HG02938 (cell line): Measurements from ENCODE around the gene ATF7IP2.
"Not testable (repeated sequence)": the region's sequence is repeated elsewhere in the genome, so short reads cannot be mapped to it uniquely, and the experiment has no call there.

Experiments
- ATAC-seq: cut with Tn5 transposase; IDR thresholded peaks from one replicate; pipeline ENCODE4 v1.9.1; 2021; ENCODE audit warnings: mild to moderate bottlenecking, moderate library complexity; ENCODE audit not compliant: unreplicated experiment

ATF7IP2 gene

DNA sequence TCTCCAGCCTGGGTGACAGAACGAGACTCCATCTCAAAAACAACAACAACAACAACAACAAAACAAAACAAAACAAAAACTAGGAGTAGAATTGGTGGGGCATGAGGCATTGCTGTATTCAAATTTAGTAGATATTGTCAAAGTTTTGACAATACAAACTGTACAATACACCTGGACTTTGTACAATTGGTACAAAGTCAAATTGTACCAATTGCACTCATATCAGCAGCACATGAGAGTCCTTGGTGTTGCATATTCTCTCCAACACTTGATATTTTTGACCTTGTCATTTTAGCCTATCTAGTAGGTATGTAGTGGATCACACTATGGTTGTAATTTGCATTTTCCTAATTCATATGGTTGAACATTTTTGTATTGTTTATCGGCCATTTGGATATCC lies 14.3 kb upstream of the ATF7IP2 start:
- ATAC-seq: no peak

DNA sequence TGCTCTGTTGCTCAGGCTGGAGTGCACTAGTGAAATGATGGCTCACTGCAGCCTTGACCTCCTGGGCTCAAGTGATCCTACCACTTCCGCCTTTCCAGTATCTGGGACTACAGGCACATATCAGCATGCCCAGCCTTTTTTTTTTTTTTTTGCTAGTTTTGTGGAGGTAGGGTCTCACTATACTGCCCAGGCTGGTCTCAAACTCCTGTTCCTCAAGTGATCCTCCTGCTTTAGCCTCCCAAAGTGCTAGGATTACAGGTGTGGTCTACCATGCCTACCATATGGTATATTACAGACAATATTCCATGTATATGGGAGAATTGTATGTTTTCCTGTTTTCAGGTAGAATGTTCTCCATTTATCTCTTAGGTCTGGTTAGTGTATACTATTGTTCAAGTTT lies 12.3 kb upstream of the ATF7IP2 start:
- ATAC-seq: no peak

DNA sequence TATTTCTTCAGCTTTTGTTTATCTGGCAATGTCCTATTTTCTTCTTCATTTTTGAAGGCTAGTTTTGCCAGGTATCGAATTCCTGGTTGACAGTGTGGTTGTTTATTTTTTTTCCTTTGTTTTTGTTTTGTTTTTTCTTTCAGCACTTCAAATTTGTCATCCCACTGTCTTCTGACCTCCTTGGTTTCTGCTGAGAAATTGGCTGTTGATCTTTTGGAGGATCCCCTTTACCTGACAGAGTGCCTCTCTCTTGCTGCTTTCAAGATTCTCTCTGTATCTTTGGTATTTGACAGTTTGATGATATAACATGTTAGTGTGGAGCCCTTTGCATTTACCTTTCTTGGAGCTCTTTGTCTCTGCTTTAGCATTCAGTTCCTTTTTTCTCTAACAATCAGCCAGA lies 9.6 kb upstream of the ATF7IP2 start:
- no peak for ATAC-seq

DNA sequence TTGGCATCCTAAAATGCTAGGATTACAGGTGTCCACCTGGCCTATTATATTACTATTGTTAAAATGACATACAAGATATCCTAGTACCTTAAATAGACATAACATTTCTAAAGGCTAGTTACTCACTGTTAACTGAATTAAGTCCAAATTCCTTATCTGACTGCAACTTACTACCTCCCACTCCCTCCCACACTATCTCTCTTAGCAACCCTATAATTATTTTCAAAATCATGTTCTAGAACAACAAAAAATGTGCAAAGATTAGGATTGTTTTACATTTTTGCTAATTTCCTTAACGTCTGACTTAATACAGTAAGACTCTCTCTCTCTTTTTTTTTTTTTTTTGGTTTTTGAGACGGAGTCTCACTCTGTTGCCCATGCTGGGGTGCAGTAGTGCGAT lies 2.2 kb upstream of the ATF7IP2 start:
- ATAC-seq: no peak

DNA sequence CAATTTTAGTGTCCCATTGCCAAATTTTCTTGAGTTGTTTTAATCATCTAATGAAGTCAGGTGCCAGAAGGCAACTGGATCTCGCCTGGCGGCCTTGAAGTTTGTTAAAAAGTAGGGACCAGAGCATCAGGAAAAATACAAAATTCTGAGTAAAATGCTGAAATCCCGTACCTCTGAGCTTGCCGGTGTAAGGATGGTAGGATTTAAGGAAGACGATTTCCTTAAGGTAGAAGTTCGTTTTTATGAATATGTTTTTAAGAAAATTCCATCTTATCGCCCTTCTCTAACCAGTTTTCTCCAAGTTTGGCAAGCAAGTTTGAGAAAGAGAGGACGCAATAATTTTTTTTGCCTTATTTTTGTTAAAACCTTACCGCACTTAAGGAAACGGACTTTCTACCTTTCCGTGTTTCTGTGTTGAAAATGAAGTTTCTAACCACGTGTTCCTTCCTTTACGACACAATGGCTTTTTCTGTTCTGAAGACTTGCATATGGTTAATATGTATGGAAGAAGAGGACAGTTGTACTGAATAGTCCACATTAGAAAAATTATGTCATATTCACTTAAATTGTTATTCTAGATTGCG lies 748 bp downstream of the ATF7IP2 start:
- ATAC-seq: no peak

DNA sequence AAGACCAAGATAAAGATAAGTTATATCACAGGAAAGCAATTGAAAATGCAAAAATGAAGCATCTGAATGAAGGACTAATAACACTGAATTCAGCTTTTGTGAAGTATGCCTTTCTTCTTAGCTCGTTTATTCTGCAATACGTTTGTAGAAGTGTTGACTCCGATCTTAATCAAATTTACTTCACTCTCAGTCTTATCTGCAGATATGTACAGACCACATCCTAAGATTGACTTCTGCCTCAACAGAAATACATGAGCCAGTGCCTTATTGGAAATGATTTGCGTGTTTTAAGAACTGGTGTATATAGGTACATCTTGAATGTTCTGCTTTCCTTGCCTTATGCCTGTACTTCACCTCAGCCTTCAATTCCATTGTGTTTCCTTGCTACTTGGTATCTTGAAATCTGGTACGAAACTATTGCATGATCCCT lies 1.3 kb downstream of the ATF7IP2 start:
- ATAC-seq: no peak

DNA sequence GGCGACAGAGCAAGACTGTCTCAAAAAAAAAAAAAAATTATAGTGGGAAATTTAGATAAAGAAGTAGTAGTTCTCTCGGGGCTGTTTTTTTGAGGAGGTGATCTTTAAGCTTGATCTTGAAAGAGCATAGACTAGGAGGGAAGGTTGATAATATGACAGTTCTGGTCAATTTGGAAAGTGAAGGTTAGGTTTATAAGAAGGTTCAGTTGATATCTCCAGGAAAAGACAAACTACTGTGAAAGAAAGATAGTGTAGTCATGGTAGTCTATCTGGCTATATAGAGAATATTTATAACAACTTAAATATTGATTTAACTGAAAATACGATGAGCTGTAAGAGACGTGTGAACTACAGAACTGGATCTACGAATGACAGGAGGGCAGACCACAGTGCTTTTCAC lies 3.1 kb downstream of the ATF7IP2 start:
- ATAC-seq: no peak

DNA sequence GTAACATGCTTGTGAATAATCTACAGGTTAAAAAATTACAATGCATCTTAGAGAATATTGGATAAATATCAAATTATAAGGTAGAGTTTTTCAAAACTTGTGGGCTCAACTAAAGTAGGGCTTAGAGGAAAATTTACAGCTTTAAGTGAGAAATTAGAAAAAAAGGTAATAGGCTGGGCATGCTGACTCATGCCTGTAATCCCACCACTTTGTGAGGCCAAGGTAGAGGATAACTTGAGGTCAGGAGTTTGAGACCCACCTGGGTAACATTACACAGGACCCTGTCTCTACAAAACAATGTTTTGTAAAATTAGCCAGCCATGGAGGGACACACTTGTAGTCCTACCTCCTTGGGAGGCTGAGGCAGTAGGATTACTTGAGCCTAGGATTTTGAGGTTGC lies 4.5 kb downstream of the ATF7IP2 start:
- ATAC-seq: no peak

DNA sequence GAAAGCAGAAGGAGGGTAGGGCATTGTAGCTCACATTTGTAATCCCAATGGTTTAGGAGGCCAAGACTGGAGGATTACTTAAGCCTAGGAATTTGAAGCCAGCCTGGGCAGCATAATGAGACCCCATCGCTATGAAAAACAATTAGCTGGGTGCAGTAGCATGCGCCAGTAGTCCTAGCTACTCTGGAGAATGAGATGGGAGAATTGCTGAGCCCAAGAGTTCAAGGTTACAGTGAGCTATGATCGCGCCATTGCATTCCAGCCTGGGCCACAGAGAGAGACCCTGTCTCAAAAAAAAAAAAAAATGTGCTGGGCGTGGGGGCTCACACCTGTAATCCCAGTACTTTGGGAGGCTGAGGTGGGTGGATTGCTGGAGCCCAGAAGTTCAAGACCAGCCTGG lies 5.0 kb downstream of the ATF7IP2 start:
- no peak for ATAC-seq

DNA sequence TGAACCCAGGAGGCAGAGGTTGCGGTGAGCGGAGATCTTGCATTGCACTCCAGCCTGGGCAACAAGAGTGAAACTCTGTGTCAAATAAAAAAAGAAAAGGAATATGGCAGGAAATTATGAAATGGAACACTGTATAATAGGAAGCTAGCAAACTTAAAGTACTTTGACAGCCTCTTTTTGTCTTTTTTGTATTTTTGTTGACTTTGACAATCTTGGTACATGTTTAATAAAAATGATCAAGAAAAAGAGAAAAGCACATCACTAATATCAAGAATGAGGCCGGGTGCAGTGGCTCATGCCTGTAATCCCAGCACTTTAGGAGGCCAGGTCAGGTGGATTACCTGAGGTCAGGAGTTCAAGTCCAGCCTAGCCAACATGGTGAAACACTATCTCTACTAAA lies 5.5 kb downstream of the ATF7IP2 start:
- ATAC-seq: no peak

DNA sequence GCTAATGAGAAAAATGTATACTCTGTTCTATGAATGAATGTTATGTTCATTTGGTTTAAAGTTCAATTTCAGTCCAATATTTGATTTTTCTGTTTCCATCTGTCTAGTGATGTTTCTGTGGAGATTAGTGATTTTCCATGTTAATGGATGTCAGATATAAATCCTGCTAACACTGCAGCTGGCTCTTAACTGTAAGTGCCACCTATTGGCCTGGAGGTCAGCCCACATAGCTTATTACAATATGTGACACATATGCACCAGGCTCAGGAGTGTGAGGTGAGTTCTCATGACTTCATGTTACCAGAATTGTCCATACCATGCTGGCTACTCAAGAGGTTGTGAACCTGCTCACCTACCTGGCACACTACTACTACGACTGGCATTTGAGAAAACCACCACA lies 17.1 kb downstream of the ATF7IP2 start:
- ATAC-seq: no peak

DNA sequence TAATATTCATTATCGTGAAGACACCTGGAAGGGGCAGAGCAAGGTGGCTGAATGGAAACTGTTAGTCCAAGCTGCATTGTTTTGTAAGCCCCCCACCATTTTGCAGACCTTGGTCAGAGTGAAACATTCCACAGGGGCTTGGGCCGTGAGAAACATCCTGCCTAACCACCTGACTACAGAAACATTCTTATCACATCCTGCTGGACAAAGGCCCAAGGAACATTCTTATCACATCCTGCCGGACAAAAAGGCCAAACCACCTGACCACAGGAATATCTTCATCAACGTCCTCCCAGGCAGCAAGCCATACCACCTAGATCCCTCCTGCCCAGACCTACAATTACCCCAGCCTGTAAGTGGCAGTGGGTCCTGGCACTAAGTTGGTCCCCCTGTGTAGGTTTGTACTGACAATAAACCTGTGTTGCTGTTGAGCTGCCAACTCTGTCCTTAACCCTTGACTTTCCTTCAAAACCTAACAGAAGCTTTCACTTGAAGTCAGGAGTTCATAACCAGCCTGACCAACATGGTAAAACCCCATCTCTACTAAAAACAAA lies 19.6 kb downstream of the ATF7IP2 start:
- no peak for ATAC-seq

DNA sequence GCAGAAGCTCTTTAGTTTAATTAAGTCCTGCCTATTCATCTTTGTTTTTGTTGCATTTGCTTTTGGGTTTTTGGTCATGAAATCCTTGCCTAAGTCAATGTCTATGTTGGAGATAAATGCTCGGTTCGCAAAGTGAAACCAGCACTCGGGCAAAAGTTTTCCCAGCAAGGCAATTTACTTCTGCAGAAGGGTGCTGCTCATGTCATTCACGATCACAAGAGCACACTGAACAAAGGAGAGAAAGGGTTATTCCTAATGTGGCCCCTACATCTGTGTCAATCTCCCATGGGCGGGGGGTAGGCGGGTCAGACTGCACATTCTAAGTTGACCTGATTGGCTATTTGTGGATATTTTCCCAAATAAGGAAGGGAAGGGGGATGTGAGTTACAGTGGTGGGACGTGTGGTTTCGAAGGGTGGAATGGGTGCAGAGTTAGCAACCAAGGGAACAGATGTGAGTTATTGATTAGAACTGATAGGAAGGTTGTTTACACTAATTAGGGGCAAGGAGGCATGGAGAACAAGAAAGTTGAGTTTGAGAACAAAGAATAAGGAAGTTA lies 23.0 kb downstream of the ATF7IP2 start:
- no peak for ATAC-seq

DNA sequence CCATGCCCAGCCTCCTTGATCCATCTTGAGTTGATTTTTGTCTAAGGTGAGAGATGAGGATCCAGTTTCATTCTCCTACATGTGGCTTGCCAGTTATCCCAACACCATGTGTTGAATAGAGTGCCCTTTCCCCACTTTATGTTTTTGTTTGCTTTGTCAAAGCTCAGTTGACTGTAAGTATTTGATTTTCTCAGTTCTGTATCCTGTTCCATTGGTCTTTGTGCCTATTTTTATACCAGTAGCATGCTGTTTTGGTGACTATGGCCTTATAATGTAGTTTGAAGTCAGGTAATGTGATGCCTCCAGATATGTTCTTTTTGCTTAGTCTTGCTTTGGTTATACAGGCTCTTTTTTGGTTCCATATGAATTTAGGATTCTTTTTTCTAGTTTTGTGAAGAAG lies 23.9 kb downstream of the ATF7IP2 start:
- not testable (repeated sequence) for ATAC-seq

DNA sequence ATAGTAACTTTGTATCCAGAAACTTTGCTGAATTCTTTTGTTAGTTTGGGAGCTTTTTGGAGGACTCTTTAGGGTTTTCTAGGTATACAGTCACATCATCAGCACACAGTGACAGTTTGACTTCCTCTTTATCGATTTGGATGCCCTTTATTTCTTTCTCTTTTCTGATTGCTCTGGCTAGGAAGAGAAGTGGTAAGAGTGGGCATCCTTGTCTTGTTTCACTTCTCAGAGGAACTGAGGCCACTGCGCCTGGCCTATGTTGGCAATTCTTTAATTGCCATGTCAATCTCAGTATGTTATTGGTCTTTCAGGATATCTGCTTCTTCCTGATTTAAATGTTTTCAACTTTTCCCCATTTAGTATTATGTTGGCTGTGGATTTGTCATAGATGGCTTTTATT lies 24.6 kb downstream of the ATF7IP2 start:
- no peak for ATAC-seq

DNA sequence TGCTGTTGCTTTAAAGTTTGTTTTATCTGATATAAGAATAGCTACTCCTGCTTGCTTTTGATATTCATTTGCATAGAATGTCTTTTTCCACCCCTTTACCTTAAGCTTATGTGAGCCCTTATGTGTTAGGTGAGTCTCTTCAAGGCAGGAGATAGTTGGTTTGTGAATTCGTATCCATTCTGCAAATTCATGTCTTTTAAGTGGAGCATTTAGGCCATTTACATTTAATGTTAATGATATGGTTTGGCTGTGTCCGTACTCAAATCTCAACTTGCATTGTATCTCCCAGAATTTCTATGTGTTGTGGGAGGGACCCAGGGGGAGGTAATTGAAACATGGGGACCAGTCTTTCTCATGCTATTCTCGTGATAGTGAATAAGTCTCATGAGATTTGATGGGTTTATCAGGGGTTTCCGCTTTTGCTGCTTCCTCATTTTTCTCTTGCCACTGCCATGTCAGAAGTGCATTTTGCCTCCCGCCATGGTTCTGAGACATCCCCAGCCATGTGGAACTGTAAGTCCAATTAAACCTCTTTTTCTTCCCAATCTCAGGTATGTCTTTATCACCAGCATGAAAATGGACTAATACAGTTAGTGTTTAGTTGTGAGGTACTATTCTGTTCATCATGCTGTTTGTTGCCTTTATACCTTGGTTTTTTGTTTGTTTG lies 27.2 kb downstream of the ATF7IP2 start:
- no peak for ATAC-seq

DNA sequence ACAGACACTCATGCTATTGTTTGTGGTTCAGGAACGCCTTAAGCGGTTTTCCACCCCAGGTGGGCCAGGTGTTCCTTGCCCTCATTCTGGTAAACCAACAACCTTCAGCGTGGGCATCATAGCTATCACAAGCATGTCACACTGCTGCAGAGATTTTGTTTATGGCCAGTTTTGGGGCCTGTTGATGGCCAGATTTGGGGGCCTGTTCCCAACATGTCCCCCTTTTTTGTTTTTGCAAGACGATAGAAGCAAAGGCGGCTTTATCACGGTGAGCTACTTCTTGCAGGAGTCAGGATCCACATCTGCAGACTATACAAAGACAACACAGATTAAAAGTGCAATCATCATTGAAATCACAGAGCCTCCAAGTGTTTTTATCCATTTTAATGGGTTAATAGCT lies 32.3 kb downstream of the ATF7IP2 start:
- ATAC-seq: not testable (repeated sequence)

DNA sequence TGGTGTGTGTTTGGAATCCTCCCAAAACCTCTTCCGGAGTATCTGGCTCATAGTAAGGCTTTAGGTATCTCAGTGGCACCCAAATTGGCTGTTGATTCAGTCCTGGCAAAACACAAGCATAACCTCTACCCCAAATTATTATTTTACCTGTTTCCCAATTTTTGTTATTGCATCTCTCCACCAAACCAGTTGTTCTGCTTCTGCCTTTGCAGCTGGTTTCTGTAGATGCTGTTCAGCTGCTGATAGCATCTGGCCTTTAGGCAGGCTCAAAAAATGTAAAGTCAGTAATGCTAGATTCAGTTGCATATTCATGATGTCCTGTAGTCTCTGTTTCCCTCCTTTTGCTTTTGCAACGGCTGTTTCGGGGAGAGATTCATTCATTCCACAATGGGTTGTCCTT lies 33.8 kb downstream of the ATF7IP2 start:
- ATAC-seq: no peak

DNA sequence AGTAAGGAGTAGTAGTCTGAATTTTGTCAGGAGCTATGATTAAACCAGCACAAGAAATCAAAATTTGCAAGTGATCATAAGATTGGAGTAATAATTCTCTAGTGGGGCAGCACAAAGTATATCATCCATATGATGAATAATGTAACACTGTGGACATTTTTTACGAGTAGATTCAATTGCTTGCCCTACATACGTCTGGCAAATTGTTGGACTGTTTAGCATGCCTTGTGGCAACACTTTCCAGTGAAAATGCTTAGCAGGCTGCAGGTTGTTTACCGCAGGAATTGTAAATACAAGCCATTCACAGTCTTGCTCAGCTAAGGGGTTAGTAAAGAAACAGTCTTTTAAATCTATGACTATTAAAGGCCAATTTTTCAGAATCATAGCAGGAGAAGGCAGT lies 35.7 kb downstream of the ATF7IP2 start:
- no peak for ATAC-seq

DNA sequence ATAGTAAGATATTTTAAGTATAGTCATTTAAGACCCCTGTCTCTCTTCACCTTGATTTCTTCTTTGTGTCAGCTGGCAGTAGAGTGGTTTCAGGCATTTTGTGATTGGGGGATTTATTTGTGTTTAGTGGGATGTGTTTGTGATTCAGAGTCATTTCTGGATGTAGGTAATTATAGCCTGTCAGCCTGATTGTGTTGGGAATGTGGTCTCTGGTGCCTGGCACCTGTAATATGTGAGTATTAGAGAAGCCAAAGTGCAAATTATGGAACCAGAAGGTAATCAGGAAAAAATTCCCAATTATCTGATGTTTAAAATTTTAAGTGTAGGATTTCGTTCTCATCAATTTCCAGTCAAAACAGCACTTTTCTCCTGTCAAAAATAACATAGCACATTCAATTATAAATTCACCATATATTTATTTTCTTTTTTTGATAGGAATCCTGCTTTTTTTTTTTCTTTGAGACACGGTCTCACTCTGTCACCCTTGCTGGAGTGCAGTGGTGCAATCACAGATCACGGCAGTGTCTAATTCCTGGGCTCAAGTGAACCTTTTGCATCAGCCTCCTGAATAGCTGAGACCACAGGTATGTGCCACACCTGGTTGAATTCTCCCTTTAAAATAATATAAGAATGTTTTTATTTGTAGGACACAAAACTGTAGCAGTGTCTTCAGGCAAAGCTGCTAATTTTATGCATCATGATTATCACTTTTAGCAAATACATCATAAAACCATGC lies 42.7 kb downstream of the ATF7IP2 start:
- ATAC-seq: no peak

DNA sequence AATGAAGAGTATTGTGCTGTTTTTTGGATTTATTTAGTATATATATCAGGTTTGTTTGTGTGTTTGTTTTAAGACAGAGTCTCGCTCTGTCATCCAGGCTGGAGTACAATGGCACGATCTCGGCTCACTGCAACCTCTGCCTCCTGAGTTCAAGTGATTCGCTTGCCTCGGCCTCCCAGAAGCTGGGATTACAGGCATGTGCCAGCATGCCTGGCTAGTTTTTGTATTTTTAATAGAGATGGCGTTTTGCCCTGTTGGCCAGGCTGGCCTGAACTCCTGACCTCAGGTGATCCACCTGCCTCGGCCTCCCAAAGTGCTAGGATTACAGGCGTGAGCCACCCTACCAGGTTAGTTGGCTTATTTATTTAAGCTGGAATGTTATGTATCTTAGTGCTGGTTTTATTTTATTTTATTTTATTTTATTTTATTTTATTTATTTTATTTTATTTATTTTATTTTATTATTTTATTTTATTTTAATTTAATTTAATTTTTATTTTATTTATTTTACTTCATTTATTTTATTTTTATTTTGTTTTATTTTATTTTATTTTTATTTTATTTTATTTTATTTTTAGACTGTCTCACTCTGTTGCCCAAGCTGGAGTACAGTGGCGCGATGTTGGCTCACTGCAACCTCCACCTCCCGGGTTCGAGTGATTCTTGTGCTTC lies 43.6 kb downstream of the ATF7IP2 start:
- not testable (repeated sequence) for ATAC-seq
